ENCODE data around the gene BLACAT1. TPM values are rescaled to one million over a fixed set of nuclear protein-coding genes. Genes with fewer than 3 reads are reported as not detected.

BLACAT1 gene
- total and polyA plus RNA-seq, 7 donors = 0.36 to 0.51 TPM; not detected in 5

DNA sequence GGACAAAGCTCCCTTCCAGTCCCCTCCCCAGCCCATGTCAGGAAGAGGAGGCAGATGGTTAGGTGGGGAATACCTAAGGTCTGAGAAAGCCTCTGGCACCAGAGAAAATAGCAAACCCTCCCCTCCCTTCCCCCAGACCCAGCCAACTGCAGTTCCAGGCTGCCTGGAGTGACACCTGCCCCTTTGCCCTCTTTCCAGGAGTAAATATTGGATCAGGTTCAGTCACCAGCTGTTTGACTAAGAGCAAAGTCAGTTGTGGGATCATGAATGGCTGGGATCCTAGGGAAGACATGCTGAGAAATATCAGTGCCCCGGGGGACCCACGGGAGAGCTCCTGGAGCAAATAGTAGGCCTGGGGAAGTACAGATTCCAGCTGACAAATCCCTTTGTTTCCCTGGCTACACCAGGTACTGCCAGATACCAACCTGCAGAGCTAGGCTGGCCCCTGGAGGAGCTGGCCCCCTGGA is 36.4 kb upstream of the BLACAT1 start:
- WGBS, 2 donors = 39 to 63% methylated on average over 2 of the region's 2 CpGs
- Histone ChIP-seq H3K27ac (no peak overlapping the region), H3K4me1 (peaks cover 0 to 35% (median 28%) of the 10 kb centered on the region in 4 donors), H3K9me3 (no peaks in the 10 kb centered on the region), H3K4me3 (no peak overlapping the region), H3K27me3 (no peaks in the 10 kb centered on the region), H3K36me3 (no peaks in the 10 kb centered on the region)
- TF ChIP-seq EP300 (IDR thresholded peaks at IDR 0.05) (no peak), POLR2AphosphoS5 (IDR thresholded peaks at IDR 0.05) (no peak)
- TF ChIP-seq, protein P1, sequence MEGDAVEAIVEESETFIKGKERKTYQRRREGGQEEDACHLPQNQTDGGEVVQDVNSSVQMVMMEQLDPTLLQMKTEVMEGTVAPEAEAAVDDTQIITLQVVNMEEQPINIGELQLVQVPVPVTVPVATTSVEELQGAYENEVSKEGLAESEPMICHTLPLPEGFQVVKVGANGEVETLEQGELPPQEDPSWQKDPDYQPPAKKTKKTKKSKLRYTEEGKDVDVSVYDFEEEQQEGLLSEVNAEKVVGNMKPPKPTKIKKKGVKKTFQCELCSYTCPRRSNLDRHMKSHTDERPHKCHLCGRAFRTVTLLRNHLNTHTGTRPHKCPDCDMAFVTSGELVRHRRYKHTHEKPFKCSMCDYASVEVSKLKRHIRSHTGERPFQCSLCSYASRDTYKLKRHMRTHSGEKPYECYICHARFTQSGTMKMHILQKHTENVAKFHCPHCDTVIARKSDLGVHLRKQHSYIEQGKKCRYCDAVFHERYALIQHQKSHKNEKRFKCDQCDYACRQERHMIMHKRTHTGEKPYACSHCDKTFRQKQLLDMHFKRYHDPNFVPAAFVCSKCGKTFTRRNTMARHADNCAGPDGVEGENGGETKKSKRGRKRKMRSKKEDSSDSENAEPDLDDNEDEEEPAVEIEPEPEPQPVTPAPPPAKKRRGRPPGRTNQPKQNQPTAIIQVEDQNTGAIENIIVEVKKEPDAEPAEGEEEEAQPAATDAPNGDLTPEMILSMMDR (IDR thresholded peaks at IDR 0.05) = no peak
- no peak for DNase-seq
- intact Hi-C loops (cut with DNase I) = no loop called here

DNA sequence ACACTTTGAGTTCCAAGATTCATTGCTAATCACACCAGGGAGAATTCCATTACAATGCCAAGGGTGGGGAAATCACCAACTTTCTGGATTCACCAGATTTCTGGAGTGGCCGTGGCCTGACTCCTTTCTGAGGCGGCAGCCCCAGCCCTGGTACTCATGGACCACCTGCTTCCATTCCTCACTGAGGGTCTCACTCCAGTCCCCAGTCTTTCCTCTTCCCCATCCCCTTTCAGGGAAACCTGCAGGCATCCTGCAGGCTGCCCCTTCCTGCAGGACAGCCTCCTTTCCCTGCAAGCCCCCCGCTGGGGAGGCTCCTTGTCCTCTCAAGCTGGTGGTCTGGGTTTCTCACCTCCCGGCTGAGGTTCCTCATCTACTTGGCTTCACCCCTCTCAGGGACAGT is 35.9 kb upstream of the BLACAT1 start:
- no peak overlapping the region for H3K27ac ChIP-seq
- DNase-seq = no peak
- H3K36me3 ChIP-seq = no peaks in the 10 kb centered on the region
- peaks cover 0 to 35% (median 28%) of the 10 kb centered on the region in 4 donors for H3K4me1 ChIP-seq
- no peaks in the 10 kb centered on the region for H3K9me3 ChIP-seq
- TF ChIP-seq, protein P1 (IDR thresholded peaks at IDR 0.05) = no peak
- WGBS, 2 donors = 64% methylated on average over 4 of the region's 4 CpGs
- intact Hi-C loops (cut with DNase I) = no loop called here
- H3K4me3 ChIP-seq = no peak overlapping the region
- no peaks in the 10 kb centered on the region for H3K27me3 ChIP-seq

DNA sequence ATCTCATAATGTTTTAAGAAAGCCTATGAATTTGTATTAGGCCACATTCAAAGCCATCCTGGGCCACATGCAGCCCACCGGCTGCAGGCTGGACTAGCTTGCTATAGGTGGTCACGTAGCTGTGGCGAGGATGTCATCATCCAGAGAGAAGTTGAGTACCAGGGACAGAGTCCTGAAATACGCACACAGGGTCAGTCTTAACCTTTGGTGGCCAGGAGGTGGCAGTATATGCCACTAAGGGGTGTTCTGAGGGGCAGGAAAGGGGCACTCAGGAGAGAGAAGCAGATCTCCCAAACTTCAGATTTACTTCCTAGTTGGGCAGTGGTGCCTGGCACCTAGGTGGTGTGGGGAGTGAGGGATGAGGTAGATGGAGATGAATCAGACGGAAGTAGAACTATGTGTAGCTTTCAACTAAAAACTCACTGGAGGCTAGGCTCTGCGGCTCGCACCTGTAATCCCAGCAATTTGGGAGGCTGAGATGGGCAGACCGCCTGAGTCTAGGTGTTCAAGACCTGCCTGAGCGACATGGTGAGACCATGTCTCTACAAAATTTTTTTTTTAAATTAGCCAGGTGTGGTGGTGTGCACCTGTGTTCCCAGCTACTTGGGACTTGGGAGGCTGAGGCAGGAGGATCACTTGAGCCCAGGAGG is 32.4 kb upstream of the BLACAT1 start:
- Histone ChIP-seq H3K9me3 (no peaks in the 10 kb centered on the region), H3K27ac (no peak overlapping the region), H3K4me3 (no peak overlapping the region), H3K4me1 (peaks cover 0 to 14% (median 10%) of the 10 kb centered on the region in 4 donors), H3K36me3 (no peaks in the 10 kb centered on the region), H3K27me3 (peaks cover 0 to 16% (median 0%) of the 10 kb centered on the region in 3 donors)
- DNase-seq = peak; percentile 73
- TF ChIP-seq POLR2A (IDR thresholded peaks at IDR 0.05) = no peak
- no peak for TF ChIP-seq POLR2AphosphoS5 (IDR thresholded peaks at IDR 0.05)
- TF ChIP-seq, protein P1 (IDR thresholded peaks at IDR 0.05) = peak; percentile 82 to 91 (median 86)
- no peak for TF ChIP-seq EP300 (IDR thresholded peaks at IDR 0.05)
- intact Hi-C loops (cut with DNase I) = loop anchor here (1.0 to 5.0 kb wide), 2 partner anchors 36 to 46 kb away; no protein-coding TSS in a partner anchor
- WGBS, 2 donors = 35 to 40% methylated on average over 9 of the region's 9 CpGs

DNA sequence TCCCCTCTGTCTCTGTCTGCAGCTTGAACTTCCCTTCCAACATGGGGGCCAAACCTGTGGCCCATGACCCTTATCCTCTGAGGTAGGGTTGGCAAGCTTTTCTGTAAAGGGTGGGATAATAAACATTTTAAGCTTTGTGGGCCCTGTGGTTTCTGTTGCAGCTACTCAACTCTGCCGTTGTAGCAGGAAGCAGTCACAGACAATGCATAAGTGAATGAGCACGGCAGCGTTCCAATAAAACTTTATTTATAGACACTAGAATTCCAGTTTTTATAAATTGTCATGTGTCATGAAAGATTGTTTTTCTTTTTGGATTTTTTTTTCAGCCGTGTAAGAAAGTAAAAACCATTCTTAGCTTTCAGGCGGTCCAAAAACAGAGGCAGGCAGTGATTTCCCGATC is 30.4 kb upstream of the BLACAT1 start:
- no peaks in the 10 kb centered on the region for H3K36me3 ChIP-seq
- no peak for DNase-seq
- H3K27ac ChIP-seq = no peak overlapping the region
- H3K4me1 ChIP-seq = no peaks in the 10 kb centered on the region
- no peak for TF ChIP-seq POLR2A (IDR thresholded peaks at IDR 0.05)
- no peak for TF ChIP-seq EP300 (IDR thresholded peaks at IDR 0.05)
- TF ChIP-seq, protein P1 (IDR thresholded peaks at IDR 0.05) = no peak
- no peak for TF ChIP-seq POLR2AphosphoS5 (IDR thresholded peaks at IDR 0.05)
- WGBS, 2 donors = 83 to 87% methylated on average over 6 of the region's 6 CpGs
- no peak overlapping the region for H3K4me3 ChIP-seq
- peaks cover 0 to 35% (median 0%) of the 10 kb centered on the region in 3 donors for H3K27me3 ChIP-seq
- H3K9me3 ChIP-seq = no peaks in the 10 kb centered on the region
- intact Hi-C loops (cut with DNase I) = loop anchor here (5.0 kb wide), 1 partner anchor 44 kb away; no protein-coding TSS in a partner anchor
